ENCODE results near the gene CELA2A. TPM values are rescaled to one million over a fixed set of nuclear protein-coding genes. Genes with fewer than 3 reads are reported as not detected.

The CELA2A gene
- total and polyA plus RNA-seq, 2 of the 13 experiments (the other 11 are each of a cell fraction or from before 2014, with no cell fraction given), result not detected

GRCh38 chr1:15409388-15410222, 46.9 kb upstream of the CELA2A start, which contains the start of gene EFHD2 (continued):
- TF ChIP-seq, protein P1, sequence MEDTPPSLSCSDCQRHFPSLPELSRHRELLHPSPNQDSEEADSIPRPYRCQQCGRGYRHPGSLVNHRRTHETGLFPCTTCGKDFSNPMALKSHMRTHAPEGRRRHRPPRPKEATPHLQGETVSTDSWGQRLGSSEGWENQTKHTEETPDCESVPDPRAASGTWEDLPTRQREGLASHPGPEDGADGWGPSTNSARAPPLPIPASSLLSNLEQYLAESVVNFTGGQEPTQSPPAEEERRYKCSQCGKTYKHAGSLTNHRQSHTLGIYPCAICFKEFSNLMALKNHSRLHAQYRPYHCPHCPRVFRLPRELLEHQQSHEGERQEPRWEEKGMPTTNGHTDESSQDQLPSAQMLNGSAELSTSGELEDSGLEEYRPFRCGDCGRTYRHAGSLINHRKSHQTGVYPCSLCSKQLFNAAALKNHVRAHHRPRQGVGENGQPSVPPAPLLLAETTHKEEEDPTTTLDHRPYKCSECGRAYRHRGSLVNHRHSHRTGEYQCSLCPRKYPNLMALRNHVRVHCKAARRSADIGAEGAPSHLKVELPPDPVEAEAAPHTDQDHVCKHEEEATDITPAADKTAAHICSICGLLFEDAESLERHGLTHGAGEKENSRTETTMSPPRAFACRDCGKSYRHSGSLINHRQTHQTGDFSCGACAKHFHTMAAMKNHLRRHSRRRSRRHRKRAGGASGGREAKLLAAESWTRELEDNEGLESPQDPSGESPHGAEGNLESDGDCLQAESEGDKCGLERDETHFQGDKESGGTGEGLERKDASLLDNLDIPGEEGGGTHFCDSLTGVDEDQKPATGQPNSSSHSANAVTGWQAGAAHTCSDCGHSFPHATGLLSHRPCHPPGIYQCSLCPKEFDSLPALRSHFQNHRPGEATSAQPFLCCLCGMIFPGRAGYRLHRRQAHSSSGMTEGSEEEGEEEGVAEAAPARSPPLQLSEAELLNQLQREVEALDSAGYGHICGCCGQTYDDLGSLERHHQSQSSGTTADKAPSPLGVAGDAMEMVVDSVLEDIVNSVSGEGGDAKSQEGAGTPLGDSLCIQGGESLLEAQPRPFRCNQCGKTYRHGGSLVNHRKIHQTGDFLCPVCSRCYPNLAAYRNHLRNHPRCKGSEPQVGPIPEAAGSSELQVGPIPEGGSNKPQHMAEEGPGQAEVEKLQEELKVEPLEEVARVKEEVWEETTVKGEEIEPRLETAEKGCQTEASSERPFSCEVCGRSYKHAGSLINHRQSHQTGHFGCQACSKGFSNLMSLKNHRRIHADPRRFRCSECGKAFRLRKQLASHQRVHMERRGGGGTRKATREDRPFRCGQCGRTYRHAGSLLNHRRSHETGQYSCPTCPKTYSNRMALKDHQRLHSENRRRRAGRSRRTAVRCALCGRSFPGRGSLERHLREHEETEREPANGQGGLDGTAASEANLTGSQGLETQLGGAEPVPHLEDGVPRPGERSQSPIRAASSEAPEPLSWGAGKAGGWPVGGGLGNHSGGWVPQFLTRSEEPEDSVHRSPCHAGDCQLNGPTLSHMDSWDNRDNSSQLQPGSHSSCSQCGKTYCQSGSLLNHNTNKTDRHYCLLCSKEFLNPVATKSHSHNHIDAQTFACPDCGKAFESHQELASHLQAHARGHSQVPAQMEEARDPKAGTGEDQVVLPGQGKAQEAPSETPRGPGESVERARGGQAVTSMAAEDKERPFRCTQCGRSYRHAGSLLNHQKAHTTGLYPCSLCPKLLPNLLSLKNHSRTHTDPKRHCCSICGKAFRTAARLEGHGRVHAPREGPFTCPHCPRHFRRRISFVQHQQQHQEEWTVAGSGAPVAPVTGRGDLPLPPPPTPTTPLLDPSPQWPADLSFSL (CRISPR knock-in tag; IDR thresholded peaks at IDR 0.05), result no peak
- no peak for TF ChIP-seq FOXJ3 (CRISPR knock-in tag; IDR thresholded peaks at IDR 0.05; ENCODE audit: borderline replicate concordance)
- no peak for TF ChIP-seq ZNF891 (CRISPR knock-in tag; IDR thresholded peaks at IDR 0.05)
- TF ChIP-seq CBX2 (IDR thresholded peaks at IDR 0.05; ENCODE audit: low read depth, low read length), result no peak
- no peak for TF ChIP-seq CBX2 (CRISPR knock-in tag; IDR thresholded peaks at IDR 0.05; ENCODE audit: low read depth)
- TF ChIP-seq MED13 (CRISPR knock-in tag; IDR thresholded peaks at IDR 0.05), result no peak
- TF ChIP-seq ARID5B (CRISPR knock-in tag; IDR thresholded peaks at IDR 0.05), result no peak
- TF ChIP-seq MAFF (IDR thresholded peaks at IDR 0.05; ENCODE audit: low read depth, low read length), result no peak
- no peak for TF ChIP-seq ZFP62 (CRISPR knock-in tag; IDR thresholded peaks at IDR 0.05)
- no peak for TF ChIP-seq ZNF713 (CRISPR knock-in tag; IDR thresholded peaks at IDR 0.05)
- no peak for TF ChIP-seq ZNF260 (CRISPR knock-in tag; IDR thresholded peaks at IDR 0.05; ENCODE audit: borderline replicate concordance, low read depth)
- no peak for TF ChIP-seq RXRB (CRISPR knock-in tag; IDR thresholded peaks at IDR 0.05; ENCODE audit: borderline replicate concordance)
- TF ChIP-seq ZBTB4 (CRISPR knock-in tag; IDR thresholded peaks at IDR 0.05; ENCODE audit: borderline replicate concordance), result no peak
- no peak; the same call in 1 of the 2 replicates for TF ChIP-seq TFDP1 (CRISPR knock-in tag; IDR thresholded peaks at IDR 0.05; ENCODE audit: borderline replicate concordance)

All from HepG2 (cell line).